ENCODE results near the gene PEPD. TPM values are rescaled to one million over a fixed set of nuclear protein-coding genes. Genes with fewer than 3 reads are reported as not detected.

The PEPD gene
- total RNA-seq, 1 donor from 2014 or later, result 112 TPM

GRCh38 chr19:33529094-33529676, 7.6 kb upstream of the PEPD start:
- Histone ChIP-seq H3K27ac (no peak overlapping the region), H3K4me3 (no peak overlapping the region), H3K27me3 (no peaks in the 10 kb centered on the region), H3K9me3 (no peaks in the 10 kb centered on the region), H3K36me3 (no peaks in the 10 kb centered on the region), H3K4me1 (no peaks in the 10 kb centered on the region)
- no peak for DNase-seq (ENCODE audit: low spot score in 2 of 2)
- TF ChIP-seq CTCF (IDR thresholded peaks at IDR 0.05), result no peak
- intact Hi-C loops (cut with DNase I), result loop anchor here (10.0 kb wide), 1 partner anchor 854 kb away; the partner anchor contains the start of genes ANKRD27 and RGS9BP

- H3K4me1 ChIP-seq, result no peaks in the 10 kb centered on the region
- no peaks in the 10 kb centered on the region for H3K9me3 ChIP-seq
- no peak overlapping the region for H3K4me3 ChIP-seq
- no peak for DNase-seq (ENCODE audit: low spot score in 2 of 2)
- intact Hi-C loops (cut with DNase I), result loop anchor here (10.0 kb wide), 1 partner anchor 854 kb away; the partner anchor contains the start of genes ANKRD27 and RGS9BP
- no peak for TF ChIP-seq CTCF (IDR thresholded peaks at IDR 0.05)
- no peaks in the 10 kb centered on the region for H3K27me3 ChIP-seq
- H3K27ac ChIP-seq, result no peak overlapping the region
- H3K36me3 ChIP-seq, result no peaks in the 10 kb centered on the region
These were observed 6.8 kb upstream of the PEPD start for GRCh38 chr19:33528404-33528803.

GRCh38 chr19:33527125-33527524, 5.5 kb upstream of the PEPD start:
- Histone ChIP-seq H3K4me3 (no peak overlapping the region), H3K27ac (no peak overlapping the region), H3K4me1 (no peaks in the 10 kb centered on the region), H3K27me3 (no peaks in the 10 kb centered on the region), H3K36me3 (no peaks in the 10 kb centered on the region), H3K9me3 (no peaks in the 10 kb centered on the region)
- DNase-seq (ENCODE audit: low spot score in 2 of 2), result no peak
- intact Hi-C loops (cut with DNase I), result loop anchor here (10.0 kb wide), 1 partner anchor 852 kb away; the partner anchor contains the start of genes ANKRD27 and RGS9BP
- no peak for TF ChIP-seq CTCF (IDR thresholded peaks at IDR 0.05)

- TF ChIP-seq CTCF (IDR thresholded peaks at IDR 0.05), result no peak
- no peaks in the 10 kb centered on the region for H3K9me3 ChIP-seq
- intact Hi-C loops (cut with DNase I), result loop anchor here (5.0 to 10.0 kb wide), 2 partner anchors 552 to 849 kb away; partner anchors contain the start of genes ANKRD27, CEP89, FAAP24 and RGS9BP
- no peaks in the 10 kb centered on the region for H3K36me3 ChIP-seq
- no peaks in the 10 kb centered on the region for H3K27me3 ChIP-seq
- DNase-seq (ENCODE audit: low spot score in 2 of 2), result no peak
- H3K4me3 ChIP-seq, result no peak overlapping the region
- no peak overlapping the region for H3K27ac ChIP-seq
- H3K4me1 ChIP-seq, result peaks cover 4 to 7% of the 10 kb centered on the region in 2 donors
These were observed 2.6 kb upstream of the PEPD start for GRCh38 chr19:33524024-33524664.

GRCh38 chr19:33523167-33523566, 1.6 kb upstream of the PEPD start:
- no peak for DNase-seq (ENCODE audit: low spot score in 2 of 2)
- no peaks in the 10 kb centered on the region for H3K9me3 ChIP-seq
- H3K27ac ChIP-seq, result no peak overlapping the region
- no peaks in the 10 kb centered on the region for H3K27me3 ChIP-seq
- H3K36me3 ChIP-seq, result no peaks in the 10 kb centered on the region
- no peak for TF ChIP-seq CTCF (IDR thresholded peaks at IDR 0.05)
- peaks cover 4 to 7% of the 10 kb centered on the region in 2 donors for H3K4me1 ChIP-seq
- intact Hi-C loops (cut with DNase I), result loop anchor here (5.0 to 10.0 kb wide), 2 partner anchors 551 to 848 kb away; partner anchors contain the start of genes ANKRD27, CEP89, FAAP24 and RGS9BP
- no peak overlapping the region for H3K4me3 ChIP-seq
